Stimulated activated memory B cell treated with anti-CD40 and anti-IgM and Interleukin-4, amounts not matched to agents 10 μg/mL and 1 μg/mL and 100 μg/mL, for 72 hours (primary cell): ENCODE results near the gene MAGI2.

Experiments used
- ATAC-seq: fragments of 150-1000 bp; cut with Tn5 transposase; 2 replicates; pipeline ENCODE4 v1.10.0; 2021
- H3K27ac Mint-ChIP-seq: one replicate; pipeline ENCODE4 v1.8.0; 2022; ENCODE audit warnings: mild to moderate bottlenecking, mixed read lengths
- H3K27me3 Mint-ChIP-seq: one replicate; pipeline ENCODE4 v1.8.0; 2022; ENCODE audit warnings: mixed read lengths
- H3K36me3 Mint-ChIP-seq: one replicate; pipeline ENCODE4 v1.8.0; 2022; ENCODE audit warnings: mixed read lengths
- H3K4me1 Mint-ChIP-seq: one replicate; pipeline ENCODE4 v1.8.0; 2022; ENCODE audit warnings: mixed read lengths
- H3K4me3 Mint-ChIP-seq: one replicate; pipeline ENCODE4 v1.8.0; 2022; ENCODE audit warnings: mild to moderate bottlenecking, moderate library complexity, mixed read lengths
- H3K9me3 Mint-ChIP-seq: one replicate; pipeline ENCODE4 v1.8.0; 2022; ENCODE audit warnings: mixed read lengths

Gene MAGI2

GRCh38 chr7:78218051-78218450, 1235.4 kb downstream of the MAGI2 start:
- H3K4me3 Mint-ChIP-seq = no peak overlapping the region
- peaks cover 3% of the 10 kb centered on the region for H3K9me3 Mint-ChIP-seq
- ATAC-seq = no peak
- H3K36me3 Mint-ChIP-seq = no peaks in the 10 kb centered on the region
- H3K27me3 Mint-ChIP-seq = peaks cover 9% of the 10 kb centered on the region
- no peaks in the 10 kb centered on the region for H3K4me1 Mint-ChIP-seq
- H3K27ac Mint-ChIP-seq = no peak overlapping the region

GRCh38 chr7:78215199-78215598, 1238.3 kb downstream of the MAGI2 start:
- Mint-ChIP-seq H3K36me3 (no peaks in the 10 kb centered on the region), H3K9me3 (peaks cover 2% of the 10 kb centered on the region), H3K27me3 (peaks cover 6% of the 10 kb centered on the region), H3K4me3 (no peak overlapping the region), H3K27ac (no peak overlapping the region), H3K4me1 (no peaks in the 10 kb centered on the region)
- no peak for ATAC-seq

- Mint-ChIP-seq H3K27me3 (no peaks in the 10 kb centered on the region), H3K4me1 (no peaks in the 10 kb centered on the region), H3K9me3 (peaks cover 2% of the 10 kb centered on the region), H3K27ac (no peak overlapping the region), H3K4me3 (no peak overlapping the region), H3K36me3 (no peaks in the 10 kb centered on the region)
- ATAC-seq = no peak
Observed at GRCh38 chr7:78213402-78213801, 1240.1 kb downstream of the MAGI2 start.

- H3K4me3 Mint-ChIP-seq = no peak overlapping the region
- H3K9me3 Mint-ChIP-seq = peaks cover 2% of the 10 kb centered on the region
- no peak for ATAC-seq
- H3K27ac Mint-ChIP-seq = no peak overlapping the region
- no peaks in the 10 kb centered on the region for H3K4me1 Mint-ChIP-seq
- no peaks in the 10 kb centered on the region for H3K36me3 Mint-ChIP-seq
- no peaks in the 10 kb centered on the region for H3K27me3 Mint-ChIP-seq
Observed at GRCh38 chr7:78212476-78213060, 1240.9 kb downstream of the MAGI2 start.

- Mint-ChIP-seq H3K4me1 (no peaks in the 10 kb centered on the region), H3K27ac (no peak overlapping the region), H3K27me3 (no peaks in the 10 kb centered on the region), H3K9me3 (peaks cover 2% of the 10 kb centered on the region), H3K36me3 (no peaks in the 10 kb centered on the region), H3K4me3 (no peak overlapping the region)
- no peak for ATAC-seq
Observed at GRCh38 chr7:78207269-78207668, 1246.2 kb downstream of the MAGI2 start.

- no peak for ATAC-seq
- Mint-ChIP-seq H3K9me3 (peaks cover 2% of the 10 kb centered on the region), H3K27me3 (no peaks in the 10 kb centered on the region), H3K4me1 (no peaks in the 10 kb centered on the region), H3K4me3 (no peak overlapping the region), H3K27ac (no peak overlapping the region), H3K36me3 (no peaks in the 10 kb centered on the region)
Observed at GRCh38 chr7:78206769-78207168, 1246.7 kb downstream of the MAGI2 start.

- no peaks in the 10 kb centered on the region for H3K9me3 Mint-ChIP-seq
- no peaks in the 10 kb centered on the region for H3K36me3 Mint-ChIP-seq
- no peak for ATAC-seq
Observed at GRCh38 chr7:78203042-78203720, 1250.3 kb downstream of the MAGI2 start.

GRCh38 chr7:78198756-78199155, 1254.7 kb downstream of the MAGI2 start:
- Mint-ChIP-seq H3K4me1 (no peaks in the 10 kb centered on the region), H3K36me3 (no peaks in the 10 kb centered on the region), H3K27me3 (no peaks in the 10 kb centered on the region), H3K4me3 (no peak overlapping the region), H3K27ac (no peak overlapping the region), H3K9me3 (no peaks in the 10 kb centered on the region)
- ATAC-seq = no peak

More at GRCh38 chr7:78203042-78203720, 1250.3 kb downstream of the MAGI2 start:
- Mint-ChIP-seq H3K27ac (no peak overlapping the region), H3K27me3 (no peaks in the 10 kb centered on the region), H3K4me1 (no peaks in the 10 kb centered on the region), H3K4me3 (no peak overlapping the region)

GRCh38 chr7:78197447-78197846, 1256.0 kb downstream of the MAGI2 start:
- peaks cover 4% of the 10 kb centered on the region for H3K27me3 Mint-ChIP-seq
- no peak overlapping the region for H3K27ac Mint-ChIP-seq
- no peak for ATAC-seq
- H3K4me3 Mint-ChIP-seq = no peak overlapping the region
- no peaks in the 10 kb centered on the region for H3K36me3 Mint-ChIP-seq
- H3K4me1 Mint-ChIP-seq = no peaks in the 10 kb centered on the region
- no peaks in the 10 kb centered on the region for H3K9me3 Mint-ChIP-seq

- Mint-ChIP-seq H3K4me3 (no peak overlapping the region), H3K4me1 (no peaks in the 10 kb centered on the region), H3K27ac (no peak overlapping the region), H3K9me3 (no peaks in the 10 kb centered on the region), H3K27me3 (peaks cover 6% of the 10 kb centered on the region), H3K36me3 (no peaks in the 10 kb centered on the region)
- ATAC-seq = no peak
Observed at GRCh38 chr7:78195281-78195680, 1258.2 kb downstream of the MAGI2 start.

- H3K4me1 Mint-ChIP-seq = no peaks in the 10 kb centered on the region
- H3K27ac Mint-ChIP-seq = no peak overlapping the region
- H3K36me3 Mint-ChIP-seq = no peaks in the 10 kb centered on the region
- no peaks in the 10 kb centered on the region for H3K9me3 Mint-ChIP-seq
- no peak for ATAC-seq
- H3K27me3 Mint-ChIP-seq = peaks cover 6% of the 10 kb centered on the region
- H3K4me3 Mint-ChIP-seq = no peak overlapping the region
Observed at GRCh38 chr7:78194611-78195010, 1258.9 kb downstream of the MAGI2 start.

- Mint-ChIP-seq H3K4me3 (no peak overlapping the region), H3K4me1 (no peaks in the 10 kb centered on the region), H3K36me3 (no peaks in the 10 kb centered on the region), H3K27ac (no peak overlapping the region), H3K27me3 (peaks cover 6% of the 10 kb centered on the region), H3K9me3 (no peaks in the 10 kb centered on the region)
- no peak for ATAC-seq
Observed at GRCh38 chr7:78191475-78192079, 1261.9 kb downstream of the MAGI2 start.

- Mint-ChIP-seq H3K4me3 (no peak overlapping the region), H3K27me3 (peaks cover 6% of the 10 kb centered on the region), H3K4me1 (no peaks in the 10 kb centered on the region), H3K9me3 (no peaks in the 10 kb centered on the region), H3K36me3 (no peaks in the 10 kb centered on the region), H3K27ac (no peak overlapping the region)
- ATAC-seq = no peak
Observed at GRCh38 chr7:78189762-78190161, 1263.7 kb downstream of the MAGI2 start.

GRCh38 chr7:78185149-78185745, 1268.2 kb downstream of the MAGI2 start:
- ATAC-seq = no peak
- Mint-ChIP-seq H3K27ac (no peak overlapping the region), H3K4me3 (no peak overlapping the region), H3K4me1 (no peaks in the 10 kb centered on the region), H3K36me3 (no peaks in the 10 kb centered on the region), H3K9me3 (no peaks in the 10 kb centered on the region), H3K27me3 (peaks cover 12% of the 10 kb centered on the region)

- no peak for ATAC-seq
- Mint-ChIP-seq H3K9me3 (no peaks in the 10 kb centered on the region), H3K4me1 (no peaks in the 10 kb centered on the region), H3K36me3 (no peaks in the 10 kb centered on the region), H3K27ac (no peak overlapping the region), H3K4me3 (no peak overlapping the region), H3K27me3 (peaks cover 14% of the 10 kb centered on the region)
Observed at GRCh38 chr7:78184299-78184698, 1269.2 kb downstream of the MAGI2 start.
